HG02678 (cell line): Measurements from ENCODE around the gene SYF2.
A peak's percentile ranks its signal among the peaks of the same experiment; 100 is the strongest.
"Not testable (repeated sequence)": the region's sequence is repeated elsewhere in the genome, so short reads cannot be mapped to it uniquely, and the experiment has no call there.

ENCODE experiments used
- ATAC-seq: cut with Tn5 transposase; IDR thresholded peaks from one replicate; pipeline ENCODE4 v1.9.1; 2021; ENCODE audit warnings: mild to moderate bottlenecking, moderate library complexity; ENCODE audit not compliant: unreplicated experiment

SYF2 gene

DNA sequence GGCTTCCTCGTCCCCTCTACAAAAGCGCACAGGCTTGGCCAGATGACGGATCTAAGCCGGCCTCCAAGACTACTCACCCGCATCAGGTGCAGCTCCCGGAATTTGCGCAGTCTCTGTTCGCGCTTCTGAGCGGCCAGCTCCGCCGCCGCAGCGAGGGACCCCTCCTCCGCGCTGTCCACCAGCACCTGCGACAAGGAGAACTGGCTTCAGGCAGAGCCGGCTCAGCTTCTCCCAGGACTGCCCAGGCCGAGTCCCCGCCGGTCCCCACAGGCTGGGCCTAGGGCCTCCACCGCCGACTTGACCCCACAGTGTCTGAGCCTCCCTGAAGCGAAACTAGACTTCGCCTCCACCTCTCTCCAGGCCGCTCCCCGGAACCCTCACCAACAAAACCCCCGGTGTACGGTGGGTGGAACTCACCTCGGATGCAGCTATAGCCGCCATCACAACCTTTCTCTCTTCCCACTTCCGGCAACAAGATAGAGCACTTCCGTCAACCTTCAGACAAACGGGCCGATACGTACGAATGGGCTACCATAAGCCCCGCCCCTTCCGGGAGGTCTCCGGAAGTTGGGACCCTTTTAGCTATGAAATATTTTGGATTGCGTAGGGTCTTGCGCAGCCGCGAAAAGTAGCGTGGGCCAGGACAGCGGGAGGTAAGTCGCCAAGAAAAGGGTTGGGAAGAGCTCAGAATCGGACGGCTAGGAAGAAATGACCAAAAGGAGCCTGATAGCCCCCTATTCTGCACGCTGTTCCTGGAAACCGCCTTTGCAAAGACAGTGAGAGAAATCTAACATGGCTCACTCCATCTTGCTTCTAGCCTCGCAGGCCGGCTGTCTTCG is at the start of gene SYF2:
SYF2 (minus strand) TSS at position 476 of the 839 bp plus-strand sequence; CDS start at position 441, 35 bp downstream.
- ATAC-seq: peak; percentile 81

DNA sequence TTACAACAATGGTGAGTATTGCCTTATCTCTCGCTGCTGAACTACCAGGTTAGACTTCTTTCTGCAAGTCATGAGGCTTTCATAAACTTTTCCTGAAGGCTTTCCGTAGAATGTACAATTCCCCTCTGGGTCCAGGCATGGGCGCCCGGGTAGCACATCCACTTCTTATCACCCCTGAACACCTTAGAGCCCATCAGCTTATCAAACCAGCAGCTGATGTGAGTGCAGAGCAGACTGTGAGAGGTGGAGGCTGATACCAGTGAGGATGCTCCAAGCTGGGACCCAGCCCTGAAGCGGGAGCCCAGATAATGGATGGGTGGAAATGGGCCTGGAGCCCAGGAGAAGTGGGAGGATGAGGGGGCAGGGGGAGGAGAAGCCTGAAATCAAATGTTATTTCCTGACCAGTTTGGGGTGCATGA is 47.4 kb upstream of the SYF2 start:
- ATAC-seq: not testable (repeated sequence)

DNA sequence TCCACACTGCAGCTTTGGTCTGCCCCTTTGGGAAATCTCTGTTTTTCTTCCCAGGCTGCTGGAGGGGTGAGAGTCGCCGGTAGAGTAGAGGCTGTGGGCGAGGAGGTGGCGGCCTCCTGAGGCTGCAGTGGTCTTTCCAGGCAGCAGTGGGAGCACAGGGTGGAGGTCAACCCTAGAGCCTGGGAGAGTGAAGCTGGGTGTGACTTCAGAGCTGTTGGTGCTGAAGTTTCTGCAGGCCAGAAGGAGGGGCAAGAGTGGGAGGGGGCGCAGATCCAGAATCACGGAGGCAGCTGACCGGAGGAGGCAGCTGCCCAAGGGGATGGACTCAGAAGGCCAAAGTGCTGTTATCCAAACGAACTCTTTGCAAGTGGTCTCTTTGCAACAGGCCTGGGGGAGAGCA is 46.5 kb upstream of the SYF2 start:
- not testable (repeated sequence) for ATAC-seq

DNA sequence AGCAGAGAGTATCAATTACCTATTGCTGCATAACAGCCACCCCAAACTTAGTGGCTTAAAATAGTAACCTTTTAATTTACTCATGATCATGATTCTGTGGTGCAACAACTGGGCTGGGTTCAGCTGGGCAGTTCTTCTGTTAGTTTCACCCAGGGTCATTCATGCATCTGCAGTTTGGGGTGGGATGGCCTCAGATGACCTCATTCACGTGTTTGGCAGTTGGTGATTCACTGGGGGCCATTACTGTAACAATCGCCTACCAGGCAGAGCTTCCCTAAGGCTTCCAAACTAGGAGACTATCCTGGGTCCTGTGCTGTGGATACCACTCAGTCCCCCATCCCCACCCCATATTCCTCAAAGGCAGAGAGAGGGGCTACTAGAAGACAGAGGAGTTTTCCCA is 46.1 kb upstream of the SYF2 start:
- not testable (repeated sequence) for ATAC-seq

DNA sequence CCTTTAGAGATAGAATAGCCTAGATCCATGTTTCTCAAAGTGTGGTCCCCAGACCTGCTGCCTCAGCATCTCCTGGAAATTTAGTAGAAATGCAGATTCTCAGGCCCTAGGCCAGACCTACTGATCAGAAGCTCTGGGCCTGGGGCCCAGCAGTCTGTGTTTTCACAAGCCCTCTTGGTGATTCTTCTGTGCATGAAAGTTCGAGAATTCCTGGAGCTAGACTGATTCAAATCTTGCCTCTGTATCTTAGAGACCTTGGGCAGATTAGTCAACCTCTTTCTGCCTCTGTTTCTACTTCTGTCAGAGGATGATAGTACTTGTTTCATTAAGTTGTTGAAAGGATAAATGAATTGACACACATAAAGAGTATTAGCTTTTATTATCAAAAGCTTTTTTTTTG is 45.0 kb upstream of the SYF2 start:
- ATAC-seq: not testable (repeated sequence)

DNA sequence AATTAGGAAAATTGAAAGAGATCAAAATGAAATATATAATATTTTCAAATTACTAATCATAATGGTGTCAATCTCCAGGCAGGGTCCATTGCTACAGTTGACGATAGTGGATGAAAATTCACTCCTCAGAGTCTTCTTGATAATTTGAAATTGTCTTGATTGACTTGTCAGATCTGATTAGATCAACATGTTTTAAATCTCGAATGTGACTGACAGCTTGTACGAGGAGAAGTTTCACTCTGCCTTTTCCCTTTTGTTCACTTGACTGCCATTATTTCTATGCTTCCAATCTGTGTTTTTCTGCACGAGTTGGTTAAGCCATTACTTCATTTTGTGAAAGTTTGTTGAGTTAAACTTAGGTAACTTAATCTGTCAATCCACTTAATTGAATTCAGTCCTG is 43.3 kb upstream of the SYF2 start:
- not testable (repeated sequence) for ATAC-seq

DNA sequence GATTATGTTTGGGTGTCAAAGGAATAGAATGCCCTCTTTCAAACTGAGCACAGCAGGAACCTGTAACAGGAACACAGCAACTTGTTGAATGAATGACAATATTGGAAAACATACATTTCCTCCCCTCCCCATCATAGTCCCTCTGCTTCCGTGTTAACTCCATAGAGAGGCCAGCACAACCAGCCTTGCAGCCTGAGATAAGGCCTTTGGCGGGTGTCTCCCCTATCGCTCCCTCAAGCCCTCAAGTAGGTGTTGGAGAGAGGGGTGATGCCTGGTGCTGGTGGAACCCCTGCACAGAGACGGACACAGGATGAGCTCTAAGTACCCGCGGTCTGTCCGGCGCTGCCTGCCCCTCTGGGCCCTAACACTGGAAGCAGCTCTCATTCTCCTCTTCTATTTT is 39.9 kb upstream of the SYF2 start, which contains the start of gene RHD:
RHD (plus strand) TSS at position 272 of the 400 bp plus-strand sequence; CDS start at position 311, 39 bp downstream.
- ATAC-seq: not testable (repeated sequence)

DNA sequence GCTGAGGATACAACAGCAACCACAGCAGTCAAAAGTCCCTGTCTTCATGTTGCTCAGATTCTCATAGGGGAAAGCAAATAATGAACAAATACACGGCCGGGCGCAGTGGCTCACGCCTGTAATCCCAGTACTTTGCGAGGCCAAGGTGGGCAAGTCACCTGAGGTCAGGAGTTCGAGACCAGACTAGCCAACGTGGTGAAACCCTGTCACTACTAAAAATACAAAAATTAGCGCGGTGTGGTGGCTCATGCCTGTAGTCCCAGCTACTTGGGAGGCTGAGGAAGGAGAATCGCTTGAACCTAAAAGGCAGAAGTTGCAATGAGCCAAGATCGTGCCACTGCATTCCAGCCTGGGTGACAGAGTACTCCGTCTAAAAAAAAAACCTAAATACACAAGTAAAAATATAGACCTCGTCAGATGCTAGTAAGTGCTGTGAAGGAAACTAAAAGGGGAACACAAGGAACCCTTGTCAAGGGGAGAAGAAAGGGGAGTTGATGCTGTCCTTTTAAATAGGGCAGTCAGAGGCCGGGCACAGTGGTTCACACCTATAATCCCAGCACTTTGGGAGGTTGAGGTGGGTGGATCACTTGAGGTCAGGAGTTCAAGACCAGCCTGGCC is 36.0 kb upstream of the SYF2 start:
- not testable (repeated sequence) for ATAC-seq

DNA sequence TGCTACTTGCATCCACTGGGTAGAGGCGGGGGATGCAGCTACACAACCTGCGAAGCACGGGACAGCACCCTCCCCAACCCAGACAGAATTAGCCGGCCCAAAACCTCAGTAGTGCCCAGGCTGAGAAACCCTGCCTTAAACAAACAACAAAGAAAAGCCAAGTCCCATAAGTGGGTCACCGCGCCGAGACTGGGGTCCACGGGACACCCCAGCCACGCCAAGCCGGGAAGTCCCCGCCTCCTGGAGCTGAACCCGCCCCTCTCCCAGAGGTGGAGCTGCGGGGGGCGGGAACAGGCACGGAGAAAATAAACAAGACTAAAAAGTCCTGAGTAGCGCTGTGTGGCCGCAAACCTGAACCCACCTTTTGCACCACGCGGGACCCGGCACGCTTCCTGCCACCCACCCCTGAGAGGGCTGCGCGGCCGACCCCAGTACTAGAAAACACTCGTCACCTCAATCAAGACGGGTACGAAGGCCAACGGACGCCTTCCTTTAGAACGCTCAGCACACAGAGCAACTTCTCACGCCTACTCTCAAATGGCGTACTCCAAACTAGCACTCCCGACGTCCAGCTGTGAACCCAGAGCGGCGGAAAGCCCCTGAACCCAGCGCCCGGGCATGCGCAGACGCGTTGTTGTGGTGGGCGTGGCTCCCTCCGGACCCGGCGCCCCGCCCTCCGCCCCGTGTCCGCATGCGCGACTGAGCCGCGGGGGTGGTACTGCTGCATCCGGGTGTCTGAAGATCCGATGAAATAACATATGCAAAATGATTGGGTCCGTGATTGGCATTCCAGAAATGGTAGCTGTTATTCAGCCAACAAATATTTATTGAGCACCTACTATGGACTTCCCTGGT is 35.2 kb upstream of the SYF2 start:
- peak; percentile 83 for ATAC-seq

DNA sequence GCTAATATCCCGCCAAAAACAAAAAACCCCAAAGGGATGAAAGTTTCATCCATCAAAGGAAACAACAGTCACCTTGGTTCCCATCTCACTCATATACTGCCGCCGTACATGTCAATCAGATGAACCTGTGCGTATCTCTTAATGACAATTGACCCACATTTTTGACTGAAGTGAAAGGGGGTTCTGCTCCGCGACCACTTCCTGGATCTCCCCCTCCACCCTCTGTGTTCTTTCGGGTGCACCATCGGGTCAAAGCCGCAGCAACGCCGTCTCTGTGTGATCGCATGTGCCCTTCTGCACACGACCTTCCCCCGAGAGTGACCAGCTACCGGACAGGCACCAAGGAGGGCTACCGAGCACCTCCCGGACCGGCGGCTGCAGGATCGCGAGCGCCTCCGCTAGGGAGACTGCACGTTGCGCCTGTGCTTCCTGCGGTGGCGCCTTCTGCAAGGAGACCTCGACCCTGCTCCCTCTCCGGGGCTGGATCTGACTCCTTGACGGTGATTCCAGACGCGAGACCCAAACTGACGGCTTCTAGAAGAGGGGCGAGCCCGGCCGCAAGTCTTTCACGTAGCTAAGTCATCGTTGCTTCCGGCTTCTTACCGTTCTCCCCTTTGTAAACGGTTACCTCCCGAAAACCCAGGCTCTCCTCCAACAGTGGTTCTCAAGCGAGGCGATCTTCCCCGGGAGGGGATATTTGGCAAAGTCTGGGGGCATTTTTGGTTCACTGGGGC is 34.4 kb upstream of the SYF2 start:
- peak; percentile 25 for ATAC-seq

DNA sequence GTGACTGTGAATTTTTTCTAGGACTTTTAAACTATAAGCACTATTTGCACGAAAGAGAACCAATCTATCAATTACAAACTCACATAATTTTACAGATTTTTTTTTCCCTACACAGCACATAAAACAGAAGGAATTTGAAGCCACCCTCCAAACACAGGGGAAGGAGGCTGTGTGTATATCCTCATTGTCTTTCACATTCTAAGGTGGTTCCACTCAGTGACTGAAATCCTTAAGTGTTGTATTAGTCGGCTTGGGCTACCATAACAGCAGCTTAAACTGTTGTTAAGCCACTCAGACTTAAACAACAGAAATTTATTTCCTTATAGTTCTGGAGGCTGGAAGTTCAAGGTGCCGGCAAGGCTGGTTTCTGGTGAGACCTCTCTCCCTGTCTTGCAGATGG is 28.0 kb upstream of the SYF2 start:
- ATAC-seq: not testable (repeated sequence)

DNA sequence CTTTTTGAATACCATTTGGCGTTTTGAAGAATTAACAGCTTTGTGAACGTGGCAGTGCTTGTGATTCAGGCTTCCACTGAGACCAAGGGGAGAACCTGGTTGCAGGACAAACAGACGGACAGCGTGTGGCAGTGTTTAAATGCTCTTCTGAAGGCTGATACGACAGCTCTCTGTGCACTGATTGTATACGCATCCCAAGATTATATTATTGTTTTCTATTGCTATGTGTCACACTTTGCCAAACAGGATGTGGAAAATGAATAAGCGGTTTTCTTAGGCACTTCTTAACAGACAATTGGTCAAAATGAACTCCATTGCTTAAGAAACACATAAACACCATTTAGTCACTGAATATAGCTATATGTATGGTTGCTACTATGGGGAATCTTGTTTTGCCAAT is 27.5 kb upstream of the SYF2 start:
- not testable (repeated sequence) for ATAC-seq

DNA sequence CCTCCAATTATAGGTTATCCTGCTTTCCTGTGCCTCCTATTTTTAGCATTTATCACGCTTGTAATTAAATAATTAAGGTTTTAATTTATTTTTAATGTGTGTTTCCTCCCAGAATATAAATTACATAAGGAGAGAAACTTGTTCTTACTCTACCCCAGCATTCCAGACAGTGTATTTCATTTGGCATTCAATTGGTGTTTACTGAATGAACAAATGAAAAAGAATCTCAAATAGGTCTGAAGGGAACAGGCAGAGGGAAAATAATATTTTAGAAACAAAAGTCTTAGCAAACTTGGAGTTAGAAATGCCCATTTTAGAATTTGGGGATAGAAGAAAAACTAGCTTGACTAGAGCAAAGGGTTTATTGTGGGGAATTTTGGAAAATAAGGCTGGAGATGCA is 24.9 kb upstream of the SYF2 start:
- ATAC-seq: no peak

DNA sequence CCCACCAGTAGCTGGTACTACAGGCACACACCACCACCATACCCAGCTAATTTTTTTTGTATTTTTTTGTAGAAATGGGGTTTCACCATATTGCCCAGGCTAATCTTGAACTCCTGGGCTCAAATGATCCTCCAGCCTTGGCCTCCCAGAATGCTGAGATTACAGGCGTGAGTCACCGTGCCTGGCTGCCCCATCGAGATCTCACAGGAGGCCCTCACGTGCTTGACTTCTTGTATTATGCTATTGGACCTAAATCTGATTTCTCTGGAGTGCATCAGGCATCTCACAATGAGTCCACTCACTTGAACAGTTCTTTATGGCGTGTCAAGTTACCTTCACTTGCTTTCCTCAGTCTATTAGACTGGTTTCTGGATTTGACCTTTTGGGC is 24.3 kb upstream of the SYF2 start:
- ATAC-seq: no peak

DNA sequence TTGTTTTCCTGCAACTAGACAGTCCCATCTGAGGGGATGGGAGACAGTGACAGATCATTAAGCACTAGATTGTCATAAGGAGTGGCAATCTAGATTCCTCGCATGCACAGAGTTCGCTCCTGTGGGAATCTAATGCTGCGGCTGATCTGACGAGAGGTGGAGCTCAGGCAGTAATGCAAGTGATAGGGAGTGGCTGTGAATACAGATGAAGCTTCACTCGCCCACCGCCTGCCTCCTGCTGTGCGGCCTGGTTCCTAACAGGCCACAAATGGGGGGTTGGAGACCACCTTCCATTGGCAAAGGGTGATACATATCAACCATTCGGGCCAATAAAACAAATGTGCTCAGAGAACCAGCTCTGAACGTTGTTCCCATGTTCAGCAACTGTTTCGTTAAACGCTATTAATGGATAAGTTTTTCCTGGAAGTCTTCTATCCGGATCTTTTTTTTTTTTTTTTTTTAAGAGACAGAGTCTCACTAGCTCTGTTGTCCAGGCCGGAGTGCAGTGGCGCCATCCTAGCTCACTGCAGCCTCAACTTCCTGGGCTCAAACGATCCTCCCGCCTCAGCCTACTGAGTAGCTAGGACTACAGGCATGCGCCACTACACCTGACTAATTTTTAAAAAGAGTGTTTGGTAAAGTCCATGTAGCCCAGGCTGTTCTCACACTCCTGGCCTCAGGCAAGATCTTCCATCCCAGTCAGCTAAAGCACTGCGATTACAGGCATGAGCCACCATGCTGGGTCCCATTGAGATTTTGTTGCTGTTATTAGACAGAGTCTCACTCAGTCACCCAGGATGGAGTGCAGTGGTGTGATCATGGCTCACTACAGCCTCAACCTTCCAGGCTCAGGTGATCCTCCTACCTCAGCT is 23.6 kb upstream of the SYF2 start:
- no peak for ATAC-seq

DNA sequence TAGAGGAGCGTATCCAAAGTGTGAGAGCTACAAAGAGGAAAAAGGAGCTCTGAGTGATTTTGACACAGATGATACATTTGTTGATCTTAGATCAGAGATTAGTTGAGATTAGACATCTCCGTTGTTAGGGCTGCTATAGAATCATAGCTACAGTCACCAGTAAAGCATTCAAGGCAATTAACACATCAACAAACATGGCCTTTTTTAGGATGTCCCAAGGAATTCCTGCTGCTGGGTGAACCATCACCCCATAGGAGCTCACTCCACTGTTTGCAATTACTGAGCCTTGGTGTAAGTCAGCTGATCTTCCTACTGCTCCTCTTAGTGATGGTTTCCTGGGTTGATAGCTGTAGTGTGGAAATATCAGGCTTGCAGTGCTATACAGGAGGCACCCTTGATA is 21.6 kb upstream of the SYF2 start:
- no peak for ATAC-seq

DNA sequence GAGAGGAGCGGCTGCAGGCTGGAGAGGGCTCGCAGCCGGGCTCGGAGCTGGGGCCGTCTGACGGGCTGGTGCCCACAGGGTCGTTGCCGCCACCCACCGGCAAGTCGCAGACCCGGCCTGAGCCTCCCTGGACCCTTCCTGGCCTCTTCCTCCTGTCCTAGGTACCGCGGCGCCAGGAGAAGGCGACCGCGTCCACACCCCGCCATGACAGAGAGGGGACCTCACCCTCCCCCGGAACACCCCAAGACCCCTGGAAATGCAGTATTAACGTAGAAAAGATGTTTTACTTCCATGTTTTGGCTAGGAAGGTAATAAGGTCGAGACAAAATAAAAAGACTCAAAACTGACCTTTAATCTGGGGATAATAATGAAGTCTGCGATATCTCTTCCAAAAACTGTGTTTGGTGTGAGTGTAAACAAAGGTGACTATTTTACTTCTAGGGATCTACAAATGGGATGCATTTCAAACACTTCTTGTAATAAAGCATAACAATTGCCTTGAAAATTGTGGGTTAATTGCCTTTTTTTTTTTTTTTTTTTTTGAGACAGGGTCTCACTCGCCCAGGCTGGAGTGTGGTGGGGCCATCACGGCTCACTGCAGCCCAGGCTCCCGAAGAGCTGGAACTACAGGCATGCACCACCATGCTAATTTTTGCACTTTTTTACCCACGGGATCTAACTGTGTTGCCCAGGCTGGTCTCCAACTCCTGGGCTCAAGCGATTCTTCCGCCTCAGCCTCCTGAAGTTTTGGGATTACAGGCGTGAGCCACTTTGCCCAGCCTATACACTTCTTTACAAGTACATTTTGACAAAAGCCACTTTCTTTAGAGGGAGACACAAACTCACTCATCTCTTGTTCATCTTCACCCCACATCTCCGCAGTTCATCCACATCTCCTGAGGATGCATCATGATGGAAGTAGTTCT is 15.8 kb upstream of the SYF2 start:
- ATAC-seq: peak; percentile 41

DNA sequence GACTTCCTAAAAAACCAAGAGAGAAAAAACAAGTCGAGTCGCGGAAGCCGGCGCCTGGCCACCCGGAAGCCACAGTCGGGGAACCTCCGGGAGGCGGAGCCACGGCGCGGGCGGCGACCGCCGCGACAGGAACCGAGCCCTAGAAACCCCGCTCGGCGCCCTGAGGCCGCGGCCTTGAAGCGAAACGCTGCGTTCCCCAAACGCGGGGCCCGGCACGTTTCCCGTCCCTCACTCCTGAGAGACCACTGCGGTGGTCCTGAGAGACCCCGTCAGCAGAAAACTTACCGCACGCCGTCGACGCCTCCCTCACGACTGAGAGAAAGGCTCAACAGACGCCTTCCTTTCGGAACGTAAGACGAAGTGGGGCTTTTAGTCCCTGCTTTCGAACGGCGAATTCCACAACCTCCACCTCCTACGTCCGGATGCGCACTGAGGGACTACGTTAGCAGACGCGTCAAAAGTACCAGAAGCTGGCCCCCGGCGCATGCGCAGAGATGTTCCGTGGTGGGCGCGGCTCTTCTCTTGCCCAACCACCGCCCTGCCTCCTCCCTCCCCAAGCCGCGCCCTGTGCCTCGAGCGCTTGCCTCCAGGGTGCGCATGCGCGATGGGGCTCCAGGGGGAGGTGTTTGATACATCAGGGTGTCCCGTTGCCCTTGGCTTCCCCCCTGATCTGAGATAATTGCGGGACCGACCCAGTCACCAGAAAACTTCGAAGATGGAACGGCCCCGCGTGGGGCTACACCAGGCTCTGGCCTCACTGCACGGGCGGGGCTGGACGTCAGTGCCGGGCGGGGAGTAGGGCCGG is 14.9 kb upstream of the SYF2 start, which contains the start of gene RSRP1:
RSRP1 (minus strand) TSS at position 431 of the 805 bp plus-strand sequence. CDS start 491 bp downstream, outside the sequence.
- peak; percentile 85 for ATAC-seq
